ENCODE measurements around the gene KCNG2. TPM values are rescaled to one million over a fixed set of nuclear protein-coding genes. Genes with fewer than 3 reads are reported as not detected.

The KCNG2 gene
- total RNA-seq, 1 experiment from 2014 or later, result not detected

GRCh38 chr18:79868168-79868784, 70.5 kb downstream of the KCNG2 start:
- TF ChIP-seq ZFX (IDR thresholded peaks at IDR 0.05) (no peak), RAD21 (IDR thresholded peaks at IDR 0.05; ENCODE audit: low read depth) (no peak)
- DNase-seq (ENCODE audit: low read depth, low spot score) (no peak), ATAC-seq (no peak)
- ChIA-PET RAD21 (ENCODE audit: low non-redundant PET in 1 of 2, low total read pairs in 2 of 2, uncharacterized antibody in 2 of 2, unreplicated experiment in 2 of 2) (no interaction called here), POLR2A (no interaction called here), CTCF (no interaction called here)
- no peaks in the 10 kb centered on the region for H3K79me2 ChIP-seq (ENCODE audit: insufficient read depth, low read length)
- no peak overlapping the region for H3K4me2 ChIP-seq (ENCODE audit: low read length)
- H3K36me3 ChIP-seq (ENCODE audit: control insufficient read depth in 1 of 2, insufficient read depth in 2 of 2, low read length in 2 of 2), result no peaks in the 10 kb centered on the region
- no peak overlapping the region for H3K9ac ChIP-seq (ENCODE audit: low read length)
- H3K4me1 ChIP-seq (ENCODE audit: control insufficient read depth in 1 of 2, insufficient read depth in 2 of 2, low read length in 2 of 2), result no peaks in the 10 kb centered on the region
- no peak overlapping the region for H3K4me3 ChIP-seq (replicated peaks in 1 of 2; ENCODE audit: low read depth in 1 of 2, low read length in 2 of 2)
- no peak overlapping the region for H3K27ac ChIP-seq (ENCODE audit: low read depth, low read length)
- no peak overlapping the region for H2AFZ ChIP-seq (ENCODE audit: low read depth, low read length, poor library complexity, severe bottlenecking)
- no peaks in the 10 kb centered on the region for H3K9me2 ChIP-seq (ENCODE audit: insufficient read depth)
- H4K20me1 ChIP-seq (ENCODE audit: insufficient read depth), result no peaks in the 10 kb centered on the region
- intact Hi-C loops (cut with micrococcal nuclease), result no loop called here
- no peaks in the 10 kb centered on the region for H3K27me3 ChIP-seq (ENCODE audit: insufficient read depth, low read length)
- no TSS peak for BruUV-seq (replicated peaks)
- H3K9me3 ChIP-seq (ENCODE audit: control insufficient read depth in 1 of 2, insufficient read depth in 1 of 2, low read depth in 1 of 2, low read length in 2 of 2), result no peaks in the 10 kb centered on the region

- intact Hi-C loops (cut with micrococcal nuclease), result no loop called here
- no peak for TF ChIP-seq POLR2AphosphoS5 (IDR thresholded peaks at IDR 0.05; ENCODE audit: low read depth, low read length)
- no peak for TF ChIP-seq FOSL1 (IDR thresholded peaks at IDR 0.05; ENCODE audit: low read depth)
- no peak for TF ChIP-seq SRF (IDR thresholded peaks at IDR 0.05; ENCODE audit: low read depth)
- TF ChIP-seq EZH2 (IDR thresholded peaks at IDR 0.05), result no peak
- TF ChIP-seq MAX (IDR thresholded peaks at IDR 0.05), result no peak
- TF ChIP-seq CEBPB (IDR thresholded peaks at IDR 0.05; ENCODE audit: low read depth), result no peak
- no peak for TF ChIP-seq TCF7L2 (IDR thresholded peaks at IDR 0.05; ENCODE audit: borderline replicate concordance, extremely low read depth, insufficient read depth, insufficient read length)
- no peak for TF ChIP-seq CTCF (IDR thresholded peaks at IDR 0.05 in 2 of 3, conservative IDR thresholded peaks at IDR 0.05 in 1 of 3; ENCODE audit: borderline replicate concordance in 1 of 3, insufficient read depth in 1 of 3, low read depth in 2 of 3, low read length in 2 of 3)
- TF ChIP-seq ZFX (IDR thresholded peaks at IDR 0.05), result no peak
- TF ChIP-seq EZH2phosphoT487 (IDR thresholded peaks at IDR 0.05; ENCODE audit: borderline replicate concordance), result no peak
- TF ChIP-seq ZNF274 (IDR thresholded peaks at IDR 0.05; ENCODE audit: low read depth, low read length), result no peak
- TF ChIP-seq SIN3A (IDR thresholded peaks at IDR 0.05; ENCODE audit: low read depth), result no peak
- TF ChIP-seq ZBTB33 (IDR thresholded peaks at IDR 0.05; ENCODE audit: extremely low read depth, insufficient replicate concordance, low read length), result no peak
- TF ChIP-seq POLR2A (IDR thresholded peaks at IDR 0.05; ENCODE audit: borderline replicate concordance, extremely low read depth, insufficient read depth, insufficient read length), result no peak
- TF ChIP-seq YY1 (IDR thresholded peaks at IDR 0.05; ENCODE audit: extremely low read depth, insufficient replicate concordance, low read depth, low read length), result no peak
Measured at GRCh38 chr18:79868811-79869541, 71.2 kb downstream of the KCNG2 start.

More at GRCh38 chr18:79868811-79869541, 71.2 kb downstream of the KCNG2 start:
- Histone ChIP-seq H3K9me3 (ENCODE audit: control insufficient read depth in 1 of 2, insufficient read depth in 1 of 2, low read depth in 1 of 2, low read length in 2 of 2) (no peaks in the 10 kb centered on the region), H3K4me2 (ENCODE audit: low read length) (no peak overlapping the region), H3K27ac (ENCODE audit: low read depth, low read length) (no peak overlapping the region), H3K79me2 (ENCODE audit: insufficient read depth, low read length) (no peaks in the 10 kb centered on the region), H3K4me3 (replicated peaks in 1 of 2; ENCODE audit: low read depth in 1 of 2, low read length in 2 of 2) (no peak overlapping the region), H3K36me3 (ENCODE audit: control insufficient read depth in 1 of 2, insufficient read depth in 2 of 2, low read length in 2 of 2) (no peaks in the 10 kb centered on the region), H3K9ac (ENCODE audit: low read length) (no peak overlapping the region), H4K20me1 (ENCODE audit: insufficient read depth) (no peaks in the 10 kb centered on the region), H3K4me1 (ENCODE audit: control insufficient read depth in 1 of 2, insufficient read depth in 2 of 2, low read length in 2 of 2) (no peaks in the 10 kb centered on the region), H2AFZ (ENCODE audit: low read depth, low read length, poor library complexity, severe bottlenecking) (no peak overlapping the region), H3K27me3 (ENCODE audit: insufficient read depth, low read length) (no peaks in the 10 kb centered on the region), H3K9me2 (ENCODE audit: insufficient read depth) (no peaks in the 10 kb centered on the region)
- no TSS peak for BruUV-seq (replicated peaks)
- POLR2A ChIA-PET, result no interaction called here
- no peak for ATAC-seq
- CTCF ChIA-PET, result no interaction called here
- no peak for DNase-seq (ENCODE audit: low read depth, low spot score)
- RAD21 ChIA-PET (ENCODE audit: low non-redundant PET in 1 of 2, low total read pairs in 2 of 2, uncharacterized antibody in 2 of 2, unreplicated experiment in 2 of 2), result no interaction called here

All from HCT116 (cell line).